GM12878 (cell line): ENCODE measurements around the gene CCDC201. TPM values are rescaled to one million over a fixed set of nuclear protein-coding genes. Genes with fewer than 3 reads are reported as not detected.

Experiments used
- ATAC-seq: fragments of 200-7000 bp; cut with Tn5 transposase; 3 replicates; pipeline ENCODE4 v1.9.1; 2020; ENCODE audit warnings: mild to moderate bottlenecking, moderate library complexity
- BruUV-seq: library from RNA; stranded (reverse); fragments of 400-500 nt; replicated peaks from 2 replicates; lab custom pipeline; 2021; lab: Mats Ljungman, UMichigan
- CTCF ChIA-PET: fragments of 300-600 bp; sonication (Branson Sonifier 250); formaldehyde crosslinking; extraction: SDS; loops from one replicate; lab custom pipeline; 2021; ENCODE audit warnings: inconsistent platforms; lab: Yijun Ruan, JAX
- POLR2A ChIA-PET: fragments of 350-600 bp; formaldehyde crosslinking; extraction: SDS; loops from one replicate; lab custom pipeline; 2021; ENCODE audit warnings: inconsistent platforms; lab: Charles Lee
- RAD21 ChIA-PET: fragments of 300-600 bp; sonication (Branson Sonifier 250); formaldehyde crosslinking; loops from one replicate; lab custom pipeline; 2023; ENCODE audit warnings: antibody characterized with exemption; ENCODE audit not compliant: unreplicated experiment; lab: Charles Lee
- SMC1A ChIA-PET: fragments of 300-600 bp; sonication (Branson Sonifier 250); formaldehyde crosslinking; loops from one replicate; lab custom pipeline; 2023; ENCODE audit not compliant: unreplicated experiment, uncharacterized antibody; lab: Charles Lee
- DNase-seq: peaks from one replicate; pipeline ENCODE4 v3.0.0-alpha.2; 2011; ENCODE audit warnings: low read depth, low spot score
- FAIRE-seq: peaks from 3 replicates; lab custom pipeline; 2011; peaks lifted over from hg19 to GRCh38; lab: Jason Lieb, UNC
- H2AFZ ChIP-seq: 2 replicates; pipeline ENCODE4 v1.6.0; 2011; ENCODE audit warnings: low read depth, low read length, control low read depth; ENCODE audit not compliant: control insufficient read depth
- H3K27ac ChIP-seq: 2 replicates; pipeline ENCODE4 v1.5.1; 2011; ENCODE audit warnings: control low read depth; ENCODE audit not compliant: control insufficient read depth, insufficient read depth
- H3K27me3 ChIP-seq, 2 experiments: replicated peaks in 1 of 2; 2 replicates each; pipeline versions ENCODE4 v1.6.0 to v1.6.1; 2011; ENCODE audit warnings: low read length in 1 of 2; ENCODE audit not compliant: control insufficient read depth in 2 of 2, insufficient read depth in 2 of 2
- H3K36me3 ChIP-seq, 2 experiments: 2 replicates each; pipeline ENCODE4 v1.5.1; 2011; ENCODE audit warnings: low read length in 1 of 2; ENCODE audit not compliant: control insufficient read depth in 2 of 2, insufficient read depth in 2 of 2
- H3K4me1 ChIP-seq: 2 replicates; pipeline ENCODE4 v1.6.1; 2011; ENCODE audit warnings: mild to moderate bottlenecking, low read length, moderate library complexity, mixed read lengths; ENCODE audit not compliant: control insufficient read depth, insufficient read depth
- H3K4me2 ChIP-seq: 2 replicates; pipeline ENCODE4 v1.6.0; 2011; ENCODE audit warnings: control low read depth; ENCODE audit not compliant: control insufficient read depth, insufficient read depth
- H3K4me3 ChIP-seq: fragments of 200-600 bp; sonication (generic); 2 replicates; pipeline ENCODE4 v1.5.1; 2016
- H3K79me2 ChIP-seq: 2 replicates; pipeline ENCODE4 v1.6.0; 2011; ENCODE audit warnings: low read length; ENCODE audit not compliant: control insufficient read depth, insufficient read depth
- H3K9ac ChIP-seq: 2 replicates; pipeline ENCODE4 v1.8.0; 2011; ENCODE audit warnings: low read length, control low read depth, mixed read lengths; ENCODE audit not compliant: control insufficient read depth, insufficient read depth
- H3K9me3 ChIP-seq: replicated peaks from 3 replicates; pipeline ENCODE4 v1.5.1; 2011; ENCODE audit warnings: mild to moderate bottlenecking, low read length; ENCODE audit not compliant: control insufficient read depth, insufficient read depth
- H4K20me1 ChIP-seq: 2 replicates; pipeline ENCODE4 v1.6.0; 2011; ENCODE audit not compliant: control insufficient read depth, insufficient read depth
- BHLHE40 ChIP-seq, 2 experiments: fragments of 450-650 bp in 1 of 2; IDR thresholded peaks; 2 replicates each; pipeline ENCODE4 v1.6.1; 2011 to 2017; ENCODE audit warnings: low read depth in 2 of 2, borderline replicate concordance in 1 of 2, improper control_type of control experiment in 1 of 2, low read length in 1 of 2, mild to moderate bottlenecking in 1 of 2
- DPF2 ChIP-seq: fragments of 450-650 bp; IDR thresholded peaks from 2 replicates; pipeline ENCODE4 v1.6.1; 2017; ENCODE audit warnings: mild to moderate bottlenecking
- ESRRA ChIP-seq: IDR thresholded peaks from 2 replicates; pipeline ENCODE4 v1.6.1; 2012; ENCODE audit warnings: mild to moderate bottlenecking, low read length, improper control_type of control experiment
- IKZF1 ChIP-seq: fragments of 450-650 bp; conservative IDR thresholded peaks from 2 replicates; pipeline ENCODE4 v1.6.1; 2017; ENCODE audit warnings: antibody characterized with exemption, mild to moderate bottlenecking
- LARP7 ChIP-seq: fragments of 450-650 bp; IDR thresholded peaks from 2 replicates; pipeline ENCODE4 v1.6.1; 2017; ENCODE audit warnings: mild to moderate bottlenecking
- NFXL1 ChIP-seq: fragments of 450-650 bp; IDR thresholded peaks from 2 replicates; pipeline ENCODE4 v1.6.1; 2017; ENCODE audit warnings: antibody characterized with exemption, mild to moderate bottlenecking, borderline replicate concordance
- POLR2A ChIP-seq: IDR thresholded peaks from 2 replicates; pipeline ENCODE4 v1.6.1; 2011; ENCODE audit warnings: low read depth, mild to moderate bottlenecking, low read length
- RUNX3 ChIP-seq: IDR thresholded peaks from 2 replicates; pipeline ENCODE4 v1.6.1; 2012; ENCODE audit warnings: low read length, inconsistent platforms
- SIX5 ChIP-seq: IDR thresholded peaks from 2 replicates; pipeline ENCODE4 v1.6.1; 2011; ENCODE audit warnings: mild to moderate bottlenecking, low read depth, low read length, moderate library complexity; ENCODE audit not compliant: severe bottlenecking
- SUPT20H ChIP-seq: IDR thresholded peaks from 2 replicates; pipeline ENCODE4 v1.6.1; 2011; ENCODE audit warnings: low read depth, mild to moderate bottlenecking, low read length, moderate library complexity, borderline replicate concordance; ENCODE audit not compliant: control insufficient read depth
- SUZ12 ChIP-seq: fragments of 200-600 bp; sonication (generic); IDR thresholded peaks from one replicate; pipeline ENCODE4 v1.6.1; 2018; ENCODE audit warnings: antibody characterized with exemption, mild to moderate bottlenecking; ENCODE audit not compliant: unreplicated experiment
- YY1 ChIP-seq: IDR thresholded peaks from 2 replicates; pipeline ENCODE4 v1.6.1; 2011; ENCODE audit warnings: low read depth, mild to moderate bottlenecking, low read length
- WGBS: methylation state at CpG from one replicate; pipeline ENCODE4 v1.1.6; 2016; ENCODE audit warnings: low lambda C conversion rate; ENCODE audit not compliant: insufficient replicate concordance, insufficient coverage; ENCODE audit errors: missing lambda C conversion rate; 5-methylcytosine and 5-hydroxymethylcytosine counted together
- in situ Hi-C: fragments of 300-500 bp; cut with MboI; formaldehyde crosslinking; loops from 9 replicates; pipeline ENCODE4 v1.14.3; 2018; ENCODE audit warnings: mixed read lengths
- intact Hi-C: fragments of 100-400 bp; cut with micrococcal nuclease; formaldehyde crosslinking; loops from one replicate; pipeline ENCODE4 v1.14.2; 2022; ENCODE audit not compliant: unreplicated experiment
- polyA plus RNA-seq, 11 experiments: library from polyadenylated mRNA; depleted of rRNA in 4 of 11; unstranded in 6 of 11; stranded (reverse) in 5 of 11; fragments of >200 nt; fragmentation: Nextera tagmentation in 4 of 11; fragmentation: Illumina TruSeq in 1 of 11; extraction: Ambion mirVana in 4 of 11; extraction: Trizol in 1 of 11; gene quantifications; 1 replicate in 1 of 11; 2 replicates in 10 of 11; pipeline versions ENCODE4 v1.2.1 to v1.2.3, GENCODE V29; 2011 to 2016; ENCODE audit warnings: inconsistent platforms in 2 of 11, missing spikeins in 2 of 11, low read depth in 1 of 11
- total RNA-seq, 4 experiments: library from RNA; depleted of rRNA in 3 of 4; stranded (reverse); fragments of >200 nt in 3 of 4; fragmentation: Illumina TruSeq in 1 of 4; extraction: Trizol in 1 of 4; gene quantifications; 2 replicates each; pipeline versions ENCODE4 v1.2.1 to v1.2.3, GENCODE V29; 2013 to 2021

Gene CCDC201
- total and polyA plus RNA-seq, 10 of the 15 experiments (the other 5 are each of a cell fraction or from before 2014, with no cell fraction given) = 0.10 TPM; not detected in 9

GRCh38 chr7:45921381-45921698 is 48.5 kb upstream of the CCDC201 start:
- Histone ChIP-seq H3K36me3 (no peaks in the 10 kb centered on the region), H3K27ac (no peak overlapping the region)
- ATAC-seq = no peak

GRCh38 chr7:45920502-45921380 is 47.9 kb upstream of the CCDC201 start, which contains the start of gene IGFBP3:
TSS of gene IGFBP3 (minus strand) at chr7:45921272. CDS start at chr7:45921140, 132 bp downstream.
- Histone ChIP-seq H3K4me1 (no peaks in the 10 kb centered on the region), H3K27ac (no peak within 1 kb of the TSS), H3K4me2 (no peak within 1 kb of the TSS), H3K27me3 (peaks cover 2 to 3% of the 10 kb centered on the region in 2 experiments; a peak in 3 of 4 replicates), H4K20me1 (peaks cover 2% of the 10 kb centered on the region; the same call in 1 of the 2 replicates), H3K9me3 (no peaks in the 10 kb centered on the region), H3K4me3 (no peak within 1 kb of the TSS), H3K79me2 (no peaks in the 10 kb centered on the region), H3K36me3 (no peaks in the 10 kb centered on the region), H3K9ac (no peak within 1 kb of the TSS), H2AFZ (no peak within 1 kb of the TSS)
- BruUV-seq = no TSS peak
- intact Hi-C loops = loop anchor here (5.0 to 10.0 kb wide), 4 partner anchors 137 to 744 kb away; no protein-coding TSS in a partner anchor
- DNase-seq (no peak), FAIRE-seq (no peak), ATAC-seq (peak; percentile 15)
- in situ Hi-C loops = no loop called here
- ChIA-PET SMC1A (interaction anchor here (0.6 to 6.4 kb wide), 4 partner anchors 192 to 726 kb away, joined by 3 to 130 read pairs (median 29); no protein-coding TSS in a partner anchor), RAD21 (interaction anchor here (1.1 to 4.5 kb wide), 6 partner anchors 213 to 430 kb away, joined by 3 to 97 read pairs (median 26); no protein-coding TSS in a partner anchor), CTCF (interaction anchor here (1.0 to 9.6 kb wide), 11 partner anchors 14 to 1167 kb away, joined by 3 to 91 read pairs (median 8); no protein-coding TSS in a partner anchor), POLR2A (no interaction called here)
- WGBS = 10% methylated on average over 65 of the region's 111 CpGs
- TF ChIP-seq ESRRA (no peak), YY1 (no peak), IKZF1 (peak; percentile 66), BHLHE40 (IDR thresholded peaks at IDR 0.05; ENCODE audit: borderline replicate concordance in 1 of 2, low read depth in 2 of 2, low read length in 1 of 2) (peak in 1 of 2 experiments; percentile 60; a peak in 1 of 4 replicates), SUPT20H (no peak), LARP7 (0 out of 2 replicates have a peak, but pooled peaks have one; percentile 71), RUNX3 (no peak), DPF2 (peak; percentile 56; the same call in 1 of the 2 replicates), SIX5 (no peak), POLR2A (no peak), SUZ12 (peak; percentile 19)

More at GRCh38 chr7:45921381-45921698, 48.5 kb upstream of the CCDC201 start:
- H3K4me2 ChIP-seq = no peak overlapping the region
- in situ Hi-C loops (no loop called here), intact Hi-C loops (loop anchor here (5.0 to 10.0 kb wide), 4 partner anchors 136 to 743 kb away; no protein-coding TSS in a partner anchor)
- H3K27me3 ChIP-seq = peaks cover 2 to 3% of the 10 kb centered on the region in 2 experiments; a peak in 3 of 4 replicates
- POLR2A ChIA-PET = no interaction called here
- RAD21 ChIA-PET = interaction anchor here (1.1 to 4.0 kb wide), 8 partner anchors 212 to 1166 kb away, joined by 3 to 97 read pairs (median 26); no protein-coding TSS in a partner anchor
- no peaks in the 10 kb centered on the region for H3K79me2 ChIP-seq
- H4K20me1 ChIP-seq = peaks cover 2% of the 10 kb centered on the region; the same call in 1 of the 2 replicates
- no peak overlapping the region for H3K9ac ChIP-seq
- no peaks in the 10 kb centered on the region for H3K4me1 ChIP-seq
- CTCF ChIA-PET = interaction anchor here (1.0 to 9.6 kb wide), 14 partner anchors 14 to 1166 kb away, joined by 3 to 91 read pairs (median 8); no protein-coding TSS in a partner anchor
- DNase-seq (no peak), FAIRE-seq (no peak)
- no peak overlapping the region for H3K4me3 ChIP-seq
- TF ChIP-seq NFXL1 (no peak), SUZ12 (peak; percentile 4)
- no peaks in the 10 kb centered on the region for H3K9me3 ChIP-seq
- no peak overlapping the region for H2AFZ ChIP-seq
- 70% methylated on average over 16 of the region's 31 CpGs for WGBS
- BruUV-seq = no TSS peak
- SMC1A ChIA-PET = interaction anchor here (1.1 to 6.4 kb wide), 3 partner anchors 429 to 725 kb away, joined by 3 to 130 read pairs (median 55); no protein-coding TSS in a partner anchor
